Vagina (tissue), 2 donors: ENCODE measurements around the gene PBXIP1.

Experiments used
- POLR2A ChIP-seq, 2 donors: fragments of 450-650 bp; IDR thresholded peaks; one replicate each; pipeline ENCODE4 v1.6.1; 2017; ENCODE audit warnings: antibody characterized with exemption in 2 of 2, mild to moderate bottlenecking in 2 of 2, moderate library complexity in 2 of 2
- POLR2AphosphoS5 ChIP-seq, 2 donors: sonication (generic); formaldehyde crosslinking; IDR thresholded peaks; one replicate each; pipeline ENCODE4 v1.9.0; 2017; ENCODE audit warnings: antibody characterized with exemption in 2 of 2, mild to moderate bottlenecking in 2 of 2, low read depth in 1 of 2; ENCODE audit not compliant: insufficient read depth in 1 of 2
- TF ChIP-seq, protein P1 (sequence below), 3 experiments: fragments of 450-650 bp in 2 of 3; fragments of 200-600 bp in 1 of 3; sonication (generic) in 1 of 3; IDR thresholded peaks; one replicate each; pipeline ENCODE4 v1.5.1; 2017 to 2019; ENCODE audit warnings: antibody characterized with exemption in 3 of 3, mild to moderate bottlenecking in 2 of 3, moderate library complexity in 2 of 3

GRCh38 chr1:154935749-154936554 is 19.9 kb downstream of the PBXIP1 start:
- TF ChIP-seq, protein P1, sequence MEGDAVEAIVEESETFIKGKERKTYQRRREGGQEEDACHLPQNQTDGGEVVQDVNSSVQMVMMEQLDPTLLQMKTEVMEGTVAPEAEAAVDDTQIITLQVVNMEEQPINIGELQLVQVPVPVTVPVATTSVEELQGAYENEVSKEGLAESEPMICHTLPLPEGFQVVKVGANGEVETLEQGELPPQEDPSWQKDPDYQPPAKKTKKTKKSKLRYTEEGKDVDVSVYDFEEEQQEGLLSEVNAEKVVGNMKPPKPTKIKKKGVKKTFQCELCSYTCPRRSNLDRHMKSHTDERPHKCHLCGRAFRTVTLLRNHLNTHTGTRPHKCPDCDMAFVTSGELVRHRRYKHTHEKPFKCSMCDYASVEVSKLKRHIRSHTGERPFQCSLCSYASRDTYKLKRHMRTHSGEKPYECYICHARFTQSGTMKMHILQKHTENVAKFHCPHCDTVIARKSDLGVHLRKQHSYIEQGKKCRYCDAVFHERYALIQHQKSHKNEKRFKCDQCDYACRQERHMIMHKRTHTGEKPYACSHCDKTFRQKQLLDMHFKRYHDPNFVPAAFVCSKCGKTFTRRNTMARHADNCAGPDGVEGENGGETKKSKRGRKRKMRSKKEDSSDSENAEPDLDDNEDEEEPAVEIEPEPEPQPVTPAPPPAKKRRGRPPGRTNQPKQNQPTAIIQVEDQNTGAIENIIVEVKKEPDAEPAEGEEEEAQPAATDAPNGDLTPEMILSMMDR (IDR thresholded peaks at IDR 0.05): no peak
- TF ChIP-seq POLR2A (IDR thresholded peaks at IDR 0.05): no peak
- no peak for TF ChIP-seq POLR2AphosphoS5 (IDR thresholded peaks at IDR 0.05; ENCODE audit: insufficient read depth in 1 of 2, low read depth in 1 of 2)
